GM12873 (cell line): ENCODE results near the gene COLEC12.
A peak's percentile ranks its signal among the peaks of the same experiment; 100 is the strongest.

ENCODE experiments used
- CTCF ChIP-seq: IDR thresholded peaks from 2 replicates; pipeline ENCODE4 v1.5.1; 2012; ENCODE audit warnings: low read depth, mild to moderate bottlenecking, moderate library complexity, low read length, control low read depth; ENCODE audit not compliant: insufficient read depth; ENCODE audit errors: missing control alignments

COLEC12 gene

DNA sequence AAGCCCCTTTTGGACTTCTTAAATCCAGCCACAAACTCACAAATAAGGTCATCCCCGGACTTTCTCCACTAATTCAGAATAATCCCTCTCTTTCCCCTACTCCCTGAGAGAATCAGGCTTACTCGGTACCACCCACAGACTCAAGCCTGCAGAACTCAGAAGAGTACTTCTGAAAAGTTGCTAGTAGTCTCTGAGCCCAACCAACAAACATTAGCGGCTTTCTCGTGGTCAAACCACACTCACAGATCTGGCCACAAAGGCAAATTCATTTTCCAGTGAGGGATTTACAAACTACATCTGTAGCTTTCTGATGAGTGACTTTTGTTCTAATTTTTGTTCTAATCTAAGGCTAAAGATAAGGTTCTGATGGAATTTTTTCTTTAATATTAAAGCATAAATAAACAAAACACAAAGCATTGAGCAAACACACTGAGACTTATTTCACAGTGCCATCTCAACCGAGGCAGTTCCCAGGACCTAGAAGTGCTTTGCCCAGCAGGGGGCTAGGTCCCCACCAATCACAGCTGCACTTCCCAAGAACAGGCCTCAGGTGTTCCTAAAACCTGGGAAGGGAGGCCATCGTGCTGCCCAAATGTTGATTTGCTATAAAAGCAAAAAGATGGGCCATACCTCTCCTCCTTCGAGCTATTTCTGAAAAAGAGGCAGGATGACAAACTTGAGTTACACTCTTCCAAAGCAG lies 110.7 kb downstream of the COLEC12 start:
- TF ChIP-seq CTCF = peak; percentile 41

- TF ChIP-seq CTCF = no peak
These were observed 112.3 kb downstream of the COLEC12 start for GRCh38 chr18:388200-388599.

DNA sequence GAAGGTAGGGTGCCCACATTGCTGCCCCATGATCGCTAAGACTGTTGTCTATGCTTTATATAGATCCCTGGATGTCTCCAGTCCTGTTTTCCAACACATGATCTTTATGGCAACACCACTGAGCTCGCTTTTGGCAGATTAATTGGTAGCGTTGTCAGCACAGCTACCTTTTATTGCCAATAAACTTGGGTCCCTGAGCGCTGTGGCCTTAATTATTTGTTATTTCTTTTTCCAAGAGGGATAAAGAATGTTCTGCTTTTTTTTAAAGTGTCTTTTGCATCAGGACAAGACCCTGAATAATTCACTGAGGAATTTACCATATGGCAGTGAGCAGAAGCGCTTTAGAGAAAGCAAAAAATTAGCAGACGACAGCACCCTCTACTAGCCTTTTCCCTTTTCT lies 113.5 kb downstream of the COLEC12 start:
- no peak for TF ChIP-seq CTCF

GRCh38 chr18:384897-385296 lies 115.6 kb downstream of the COLEC12 start:
- TF ChIP-seq CTCF = no peak

- no peak for TF ChIP-seq CTCF
These were observed 117.4 kb downstream of the COLEC12 start for GRCh38 chr18:383135-383534.

GRCh38 chr18:382423-382984 lies 118.0 kb downstream of the COLEC12 start:
- no peak for TF ChIP-seq CTCF

GRCh38 chr18:379681-380330 lies 120.7 kb downstream of the COLEC12 start:
- TF ChIP-seq CTCF = no peak
